Astrocyte of the cerebellum (primary cell): ENCODE data around the gene PDZD7.

Experiments used
- DNase-seq: peaks from one replicate; pipeline ENCODE4 v3.0.0-alpha.2; 2011; ENCODE audit warnings: low read depth
- H3K4me3 ChIP-seq: 2 replicates; pipeline ENCODE4 v1.5.1; 2011; ENCODE audit warnings: mild to moderate bottlenecking, low read depth, low read length, moderate library complexity
- in situ Hi-C: cut with HindIII; loops from 2 replicates; pipeline ENCODE4 v1.10.0; 2017; ENCODE audit warnings: low sequenced_read_pairs
- TF ChIP-seq, protein P1 (sequence below): IDR thresholded peaks from 2 replicates; pipeline ENCODE4 v1.5.1; 2012; ENCODE audit warnings: low read length, low read depth, moderate library complexity, mild to moderate bottlenecking; ENCODE audit errors: missing control alignments

The PDZD7 gene

DNA sequence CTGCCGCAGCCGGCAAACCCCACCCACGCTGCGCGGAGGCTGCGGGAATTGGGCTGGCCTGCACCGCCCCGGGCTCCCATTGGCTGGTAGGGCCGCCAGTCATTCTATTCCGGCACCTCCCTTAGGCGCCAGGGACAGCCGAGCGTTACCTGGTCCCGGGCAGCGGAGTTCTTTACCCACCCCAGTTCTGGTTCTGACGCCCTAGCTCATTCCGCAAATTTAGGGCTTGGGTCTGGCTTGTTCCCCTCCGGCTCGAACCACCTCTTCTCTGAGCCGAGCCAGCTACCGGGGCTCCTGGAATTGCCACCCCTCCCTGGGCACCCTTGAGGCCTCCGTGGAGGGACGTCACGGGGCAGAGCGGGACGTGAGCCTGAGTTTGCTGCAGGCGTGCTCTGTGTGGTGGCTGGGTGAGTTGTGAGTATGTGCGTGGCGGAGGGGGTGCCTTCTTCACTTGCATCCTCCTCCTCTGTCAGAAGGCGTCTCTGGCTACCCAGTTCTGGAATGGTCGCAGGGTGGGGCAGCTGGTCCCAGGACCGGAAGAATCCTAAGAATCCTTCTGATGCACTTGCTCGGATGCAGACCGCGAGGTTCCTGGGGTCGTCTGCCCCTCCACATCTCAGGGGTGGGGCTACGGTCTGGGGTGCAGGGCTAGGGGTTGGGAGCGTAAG, at the start of gene PDZD7, which contains the start of gene SFXN3:
TSS of gene PDZD7 (minus strand) at position 2 of the 668 bp plus-strand sequence. CDS start 910 bp downstream, outside the sequence.
TSS of gene SFXN3 (plus strand) at position 107 of the 668 bp plus-strand sequence. CDS start 3,461 bp downstream, outside the sequence.
- TF ChIP-seq, protein P1, sequence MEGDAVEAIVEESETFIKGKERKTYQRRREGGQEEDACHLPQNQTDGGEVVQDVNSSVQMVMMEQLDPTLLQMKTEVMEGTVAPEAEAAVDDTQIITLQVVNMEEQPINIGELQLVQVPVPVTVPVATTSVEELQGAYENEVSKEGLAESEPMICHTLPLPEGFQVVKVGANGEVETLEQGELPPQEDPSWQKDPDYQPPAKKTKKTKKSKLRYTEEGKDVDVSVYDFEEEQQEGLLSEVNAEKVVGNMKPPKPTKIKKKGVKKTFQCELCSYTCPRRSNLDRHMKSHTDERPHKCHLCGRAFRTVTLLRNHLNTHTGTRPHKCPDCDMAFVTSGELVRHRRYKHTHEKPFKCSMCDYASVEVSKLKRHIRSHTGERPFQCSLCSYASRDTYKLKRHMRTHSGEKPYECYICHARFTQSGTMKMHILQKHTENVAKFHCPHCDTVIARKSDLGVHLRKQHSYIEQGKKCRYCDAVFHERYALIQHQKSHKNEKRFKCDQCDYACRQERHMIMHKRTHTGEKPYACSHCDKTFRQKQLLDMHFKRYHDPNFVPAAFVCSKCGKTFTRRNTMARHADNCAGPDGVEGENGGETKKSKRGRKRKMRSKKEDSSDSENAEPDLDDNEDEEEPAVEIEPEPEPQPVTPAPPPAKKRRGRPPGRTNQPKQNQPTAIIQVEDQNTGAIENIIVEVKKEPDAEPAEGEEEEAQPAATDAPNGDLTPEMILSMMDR, result no peak
- peak; percentile 76 for DNase-seq
- peak within 1 kb of the TSS; percentile 88 for H3K4me3 ChIP-seq
- in situ Hi-C loops, result loop anchor here (5.0 kb wide), 1 partner anchor 34 kb away; the partner anchor contains the start of gene LZTS2

DNA sequence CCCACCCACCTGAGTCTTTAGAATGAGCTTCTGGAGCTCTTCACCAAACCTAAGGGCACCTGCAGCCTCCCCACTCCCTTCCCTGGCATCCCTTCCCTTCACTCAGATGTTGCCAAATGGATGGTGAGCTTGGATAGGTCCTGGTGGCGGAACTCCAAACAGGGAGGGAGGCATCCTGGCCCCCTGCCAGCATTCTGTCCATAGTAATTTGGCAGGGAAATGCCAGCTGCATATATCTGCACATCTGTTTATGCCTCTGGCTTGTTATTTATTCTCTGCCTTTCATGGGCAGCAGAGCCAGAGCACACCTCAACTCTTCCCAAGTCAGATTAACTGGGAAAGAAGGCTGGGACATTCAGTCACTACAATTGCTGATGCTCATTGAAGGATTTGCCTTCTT, 48.9 kb upstream of the PDZD7 start:
- in situ Hi-C loops, result no loop called here
- TF ChIP-seq, protein P1, result no peak
- H3K4me3 ChIP-seq, result no peak overlapping the region
- DNase-seq, result no peak

DNA sequence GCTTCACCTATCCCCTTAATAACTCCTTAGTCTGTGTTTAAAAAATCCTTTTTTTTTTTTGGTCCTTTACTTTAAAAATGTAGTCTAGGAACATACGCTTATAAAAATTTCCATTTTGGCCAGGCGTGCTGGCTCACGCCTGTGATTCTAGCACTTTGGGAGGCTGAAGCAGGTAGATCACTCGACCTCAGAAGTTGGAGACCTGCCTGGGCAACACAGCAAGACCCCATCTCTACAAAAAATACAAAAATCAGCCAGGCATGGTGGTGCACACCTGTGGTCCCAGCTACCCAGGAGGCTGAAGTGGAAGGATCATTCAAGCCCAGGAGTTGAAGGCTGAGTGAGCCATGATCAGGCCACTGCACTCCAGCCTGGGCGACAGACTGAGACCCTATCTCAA, 45.7 kb upstream of the PDZD7 start:
- no peak for DNase-seq
- no peak overlapping the region for H3K4me3 ChIP-seq
- TF ChIP-seq, protein P1, result no peak
- in situ Hi-C loops, result no loop called here

DNA sequence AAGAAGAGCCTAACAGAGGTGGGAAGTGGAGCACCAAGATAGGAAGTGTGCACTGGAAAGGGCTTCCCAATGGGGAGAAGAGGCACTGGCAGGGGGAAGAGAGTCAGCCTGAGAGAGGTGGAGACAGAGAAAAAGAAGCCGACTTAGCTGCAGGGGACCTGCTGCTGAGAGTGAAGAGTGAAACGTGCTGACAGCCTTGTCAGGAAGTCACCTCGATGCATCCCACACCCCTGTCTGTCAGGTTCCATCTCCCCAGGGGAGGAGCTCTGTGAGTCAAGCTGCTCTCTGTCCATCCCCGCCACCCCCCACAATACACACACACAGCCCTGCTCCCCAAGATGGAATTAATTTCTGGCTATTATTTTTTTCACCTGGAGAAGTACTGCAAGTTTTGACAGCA, 44.8 kb upstream of the PDZD7 start:
- H3K4me3 ChIP-seq, result no peak overlapping the region
- TF ChIP-seq, protein P1, result no peak
- in situ Hi-C loops, result no loop called here
- DNase-seq, result no peak

DNA sequence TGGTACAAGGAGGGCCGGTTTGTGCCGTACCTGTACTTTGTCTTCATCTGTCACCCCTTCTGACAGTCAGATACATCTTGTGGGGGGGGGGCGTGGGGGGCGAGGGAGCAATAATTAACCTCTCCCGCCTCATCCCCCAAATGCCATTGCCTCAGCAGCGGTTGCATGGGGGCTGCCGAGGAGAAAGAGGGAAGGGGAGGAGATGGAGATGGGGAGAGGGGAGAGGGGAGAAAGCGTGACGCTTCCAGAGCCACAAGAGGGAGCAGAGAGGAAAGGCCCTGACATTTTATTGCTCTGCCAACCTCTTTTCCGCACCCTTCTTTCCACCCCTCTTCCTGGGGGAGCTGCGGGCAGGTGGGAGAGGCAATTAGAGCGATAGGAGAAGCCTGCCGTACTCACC, 42.7 kb upstream of the PDZD7 start:
- no peak for DNase-seq
- H3K4me3 ChIP-seq, result no peak overlapping the region
- in situ Hi-C loops, result no loop called here
- TF ChIP-seq, protein P1, result no peak

DNA sequence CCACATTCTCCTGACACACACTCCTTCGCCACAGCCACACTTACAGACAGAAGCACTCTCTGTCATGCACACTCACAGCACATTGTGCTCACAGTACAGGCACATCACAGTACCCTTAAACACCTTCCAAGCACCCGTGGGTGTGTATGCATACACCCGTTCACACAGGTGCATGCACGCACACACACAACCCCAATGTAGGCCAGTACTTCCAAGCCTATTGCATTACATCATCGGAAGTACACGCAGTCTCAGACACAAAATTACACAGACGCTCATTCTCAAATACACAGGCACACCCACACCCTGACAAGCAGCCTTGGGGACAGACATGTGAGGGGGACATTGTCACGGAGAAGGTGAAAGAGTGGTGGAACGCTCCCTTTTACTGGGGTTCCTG, 42.0 kb upstream of the PDZD7 start:
- in situ Hi-C loops, result no loop called here
- DNase-seq, result no peak
- TF ChIP-seq, protein P1, result no peak
- H3K4me3 ChIP-seq, result no peak overlapping the region
